Sigmoid colon (tissue), 4 donors: ENCODE data around the gene ARPP21.

Experiments
- EP300 ChIP-seq, 4 donors: sonication (generic); formaldehyde crosslinking; IDR thresholded peaks; one replicate each; pipeline ENCODE4 v1.6.1; 2017; ENCODE audit warnings: antibody characterized with exemption in 4 of 4
- POLR2A ChIP-seq, 2 donors: fragments of 450-650 bp; IDR thresholded peaks; one replicate each; pipeline ENCODE4 v1.6.1; 2016; ENCODE audit warnings: antibody characterized with exemption in 2 of 2, mild to moderate bottlenecking in 2 of 2, moderate library complexity in 2 of 2
- TF ChIP-seq, protein P1 (sequence below), 4 experiments: fragments of 450-650 bp in 3 of 4; fragments of 200-600 bp in 1 of 4; IDR thresholded peaks; one replicate each; pipeline ENCODE4 v1.5.1; 2016 to 2019; ENCODE audit warnings: antibody characterized with exemption in 4 of 4, mild to moderate bottlenecking in 3 of 4, moderate library complexity in 2 of 4

DNA sequence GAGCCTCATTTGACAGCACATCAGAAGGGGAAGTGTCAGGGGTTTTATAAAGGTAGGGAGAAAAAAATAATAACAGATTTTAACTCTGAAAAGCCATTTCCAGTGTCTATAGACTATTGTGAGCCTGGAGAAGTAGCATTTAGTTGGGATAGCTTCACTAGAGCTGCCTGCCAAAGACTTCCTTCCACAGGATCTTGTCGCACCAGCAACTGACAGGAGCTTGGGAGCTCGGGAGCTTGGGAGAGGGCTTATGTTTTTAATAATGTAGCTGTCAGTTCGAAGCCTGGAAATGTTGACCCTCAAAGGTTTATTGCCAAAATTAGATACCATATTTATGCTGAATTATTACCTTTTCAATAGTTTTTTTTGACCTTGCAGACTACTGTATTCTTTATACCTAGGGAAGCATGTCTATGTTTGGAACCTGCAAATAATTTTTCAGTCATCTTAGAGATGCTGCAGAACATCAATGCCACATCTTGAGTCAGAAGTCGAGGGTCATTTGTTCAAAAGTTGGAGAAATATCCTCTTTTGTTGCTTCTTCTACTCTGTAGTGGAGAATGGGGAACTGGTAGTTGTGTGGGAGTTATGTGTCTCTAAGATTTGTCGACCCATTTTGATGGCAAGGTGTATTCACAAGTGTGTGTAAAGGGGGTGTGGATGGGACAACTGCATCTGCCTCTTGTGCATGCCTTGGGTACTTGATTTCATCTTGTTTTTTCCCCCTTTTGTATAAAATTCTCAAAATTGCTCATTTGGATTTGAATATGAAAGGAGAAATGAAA lies 41.7 kb downstream of the ARPP21 start:
- TF ChIP-seq, protein P1, sequence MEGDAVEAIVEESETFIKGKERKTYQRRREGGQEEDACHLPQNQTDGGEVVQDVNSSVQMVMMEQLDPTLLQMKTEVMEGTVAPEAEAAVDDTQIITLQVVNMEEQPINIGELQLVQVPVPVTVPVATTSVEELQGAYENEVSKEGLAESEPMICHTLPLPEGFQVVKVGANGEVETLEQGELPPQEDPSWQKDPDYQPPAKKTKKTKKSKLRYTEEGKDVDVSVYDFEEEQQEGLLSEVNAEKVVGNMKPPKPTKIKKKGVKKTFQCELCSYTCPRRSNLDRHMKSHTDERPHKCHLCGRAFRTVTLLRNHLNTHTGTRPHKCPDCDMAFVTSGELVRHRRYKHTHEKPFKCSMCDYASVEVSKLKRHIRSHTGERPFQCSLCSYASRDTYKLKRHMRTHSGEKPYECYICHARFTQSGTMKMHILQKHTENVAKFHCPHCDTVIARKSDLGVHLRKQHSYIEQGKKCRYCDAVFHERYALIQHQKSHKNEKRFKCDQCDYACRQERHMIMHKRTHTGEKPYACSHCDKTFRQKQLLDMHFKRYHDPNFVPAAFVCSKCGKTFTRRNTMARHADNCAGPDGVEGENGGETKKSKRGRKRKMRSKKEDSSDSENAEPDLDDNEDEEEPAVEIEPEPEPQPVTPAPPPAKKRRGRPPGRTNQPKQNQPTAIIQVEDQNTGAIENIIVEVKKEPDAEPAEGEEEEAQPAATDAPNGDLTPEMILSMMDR (IDR thresholded peaks at IDR 0.05), result no peak
- TF ChIP-seq EP300 (IDR thresholded peaks at IDR 0.05), result no peak
- no peak for TF ChIP-seq POLR2A (IDR thresholded peaks at IDR 0.05)
